ENCODE measurements around the gene ST6GALNAC3.

ST6GALNAC3 gene

GRCh38 chr1:76491737-76492136 lies 417.2 kb downstream of the ST6GALNAC3 start:
- in situ Hi-C loops (cut with HindIII; ENCODE audit: low sequenced_read_pairs): no loop called here

GRCh38 chr1:76492752-76493430 lies 418.3 kb downstream of the ST6GALNAC3 start:
- in situ Hi-C loops (cut with HindIII; ENCODE audit: low sequenced_read_pairs): no loop called here

- in situ Hi-C loops (cut with HindIII; ENCODE audit: low sequenced_read_pairs): no loop called here
These were observed 420.3 kb downstream of the ST6GALNAC3 start for GRCh38 chr1:76494807-76495206.

- in situ Hi-C loops (cut with HindIII; ENCODE audit: low sequenced_read_pairs): no loop called here
These were observed 422.3 kb downstream of the ST6GALNAC3 start for GRCh38 chr1:76496871-76497270.

GRCh38 chr1:76500116-76500515 lies 425.6 kb downstream of the ST6GALNAC3 start:
- in situ Hi-C loops (cut with HindIII; ENCODE audit: low sequenced_read_pairs): no loop called here

GRCh38 chr1:76501136-76501535 lies 426.6 kb downstream of the ST6GALNAC3 start:
- in situ Hi-C loops (cut with HindIII; ENCODE audit: low sequenced_read_pairs): no loop called here

- in situ Hi-C loops (cut with HindIII; ENCODE audit: low sequenced_read_pairs): no loop called here
These were observed 427.2 kb downstream of the ST6GALNAC3 start for GRCh38 chr1:76501586-76502219.

- in situ Hi-C loops (cut with HindIII; ENCODE audit: low sequenced_read_pairs): no loop called here
These were observed 428.6 kb downstream of the ST6GALNAC3 start for GRCh38 chr1:76503100-76503499.

GRCh38 chr1:76503736-76504135 lies 429.2 kb downstream of the ST6GALNAC3 start:
- in situ Hi-C loops (cut with HindIII; ENCODE audit: low sequenced_read_pairs): no loop called here

GRCh38 chr1:76507376-76507775 lies 432.8 kb downstream of the ST6GALNAC3 start:
- in situ Hi-C loops (cut with HindIII; ENCODE audit: low sequenced_read_pairs): no loop called here

- in situ Hi-C loops (cut with HindIII; ENCODE audit: low sequenced_read_pairs): no loop called here
These were observed 434.3 kb downstream of the ST6GALNAC3 start for GRCh38 chr1:76508871-76509270.

- in situ Hi-C loops (cut with HindIII; ENCODE audit: low sequenced_read_pairs): no loop called here
These were observed 436.4 kb downstream of the ST6GALNAC3 start for GRCh38 chr1:76510672-76511557.

GRCh38 chr1:76511558-76512179 lies 437.1 kb downstream of the ST6GALNAC3 start:
- in situ Hi-C loops (cut with HindIII; ENCODE audit: low sequenced_read_pairs): no loop called here

- in situ Hi-C loops (cut with HindIII; ENCODE audit: low sequenced_read_pairs): no loop called here
These were observed 456.4 kb downstream of the ST6GALNAC3 start for GRCh38 chr1:76530953-76531352.

- in situ Hi-C loops (cut with HindIII; ENCODE audit: low sequenced_read_pairs): no loop called here
These were observed 467.1 kb downstream of the ST6GALNAC3 start for GRCh38 chr1:76541618-76542017.

GRCh38 chr1:76542359-76542758 lies 467.8 kb downstream of the ST6GALNAC3 start:
- in situ Hi-C loops (cut with HindIII; ENCODE audit: low sequenced_read_pairs): no loop called here

- in situ Hi-C loops (cut with HindIII; ENCODE audit: low sequenced_read_pairs): no loop called here
These were observed 468.9 kb downstream of the ST6GALNAC3 start for GRCh38 chr1:76543495-76543894.

- in situ Hi-C loops (cut with HindIII; ENCODE audit: low sequenced_read_pairs): no loop called here
These were observed 471.9 kb downstream of the ST6GALNAC3 start for GRCh38 chr1:76546354-76546933.

- in situ Hi-C loops (cut with HindIII; ENCODE audit: low sequenced_read_pairs): no loop called here
These were observed 473.4 kb downstream of the ST6GALNAC3 start for GRCh38 chr1:76547916-76548315.

- in situ Hi-C loops (cut with HindIII; ENCODE audit: low sequenced_read_pairs): no loop called here
These were observed 474.1 kb downstream of the ST6GALNAC3 start for GRCh38 chr1:76548513-76549100.
